ENCODE data around the gene GARIN5B. TPM values are rescaled to one million over a fixed set of nuclear protein-coding genes. Genes with fewer than 3 reads are reported as not detected.

GARIN5B gene
- total and polyA plus RNA-seq, 2 of the 13 experiments (the other 11 are each of a cell fraction or from before 2014, with no cell fraction given), result not detected

DNA sequence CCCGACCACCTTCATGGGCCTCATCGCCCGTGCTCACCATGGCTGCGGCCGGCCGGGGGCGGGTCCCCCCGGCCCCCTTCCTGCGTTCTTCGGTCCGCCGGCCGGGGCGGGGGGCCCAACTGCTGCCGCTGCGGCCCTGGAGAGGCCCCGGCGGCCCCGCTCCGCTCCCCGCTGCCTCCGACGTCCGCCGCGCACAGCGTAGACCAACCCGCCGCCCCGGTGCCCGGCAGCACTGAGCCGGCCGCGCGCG lies 44.4 kb upstream of the GARIN5B start, which contains the start of gene UBE2S (continued):
- 0 out of 2 replicates have a peak, but pooled peaks have one; percentile 18 for TF ChIP-seq RXRA (CRISPR knock-in tag; IDR thresholded peaks at IDR 0.05)
- TF ChIP-seq POLR2G (IDR thresholded peaks at IDR 0.05; ENCODE audit: low read depth, low read length), result peak; percentile 98
- peak; percentile 98 for TF ChIP-seq RBFOX2 (IDR thresholded peaks at IDR 0.05; ENCODE audit: low read depth, low read length)
- TF ChIP-seq PAX8 (CRISPR knock-in tag; IDR thresholded peaks at IDR 0.05; ENCODE audit: borderline replicate concordance), result 0 out of 2 replicates have a peak, but pooled peaks have one; percentile 57
- TF ChIP-seq, protein P1, sequence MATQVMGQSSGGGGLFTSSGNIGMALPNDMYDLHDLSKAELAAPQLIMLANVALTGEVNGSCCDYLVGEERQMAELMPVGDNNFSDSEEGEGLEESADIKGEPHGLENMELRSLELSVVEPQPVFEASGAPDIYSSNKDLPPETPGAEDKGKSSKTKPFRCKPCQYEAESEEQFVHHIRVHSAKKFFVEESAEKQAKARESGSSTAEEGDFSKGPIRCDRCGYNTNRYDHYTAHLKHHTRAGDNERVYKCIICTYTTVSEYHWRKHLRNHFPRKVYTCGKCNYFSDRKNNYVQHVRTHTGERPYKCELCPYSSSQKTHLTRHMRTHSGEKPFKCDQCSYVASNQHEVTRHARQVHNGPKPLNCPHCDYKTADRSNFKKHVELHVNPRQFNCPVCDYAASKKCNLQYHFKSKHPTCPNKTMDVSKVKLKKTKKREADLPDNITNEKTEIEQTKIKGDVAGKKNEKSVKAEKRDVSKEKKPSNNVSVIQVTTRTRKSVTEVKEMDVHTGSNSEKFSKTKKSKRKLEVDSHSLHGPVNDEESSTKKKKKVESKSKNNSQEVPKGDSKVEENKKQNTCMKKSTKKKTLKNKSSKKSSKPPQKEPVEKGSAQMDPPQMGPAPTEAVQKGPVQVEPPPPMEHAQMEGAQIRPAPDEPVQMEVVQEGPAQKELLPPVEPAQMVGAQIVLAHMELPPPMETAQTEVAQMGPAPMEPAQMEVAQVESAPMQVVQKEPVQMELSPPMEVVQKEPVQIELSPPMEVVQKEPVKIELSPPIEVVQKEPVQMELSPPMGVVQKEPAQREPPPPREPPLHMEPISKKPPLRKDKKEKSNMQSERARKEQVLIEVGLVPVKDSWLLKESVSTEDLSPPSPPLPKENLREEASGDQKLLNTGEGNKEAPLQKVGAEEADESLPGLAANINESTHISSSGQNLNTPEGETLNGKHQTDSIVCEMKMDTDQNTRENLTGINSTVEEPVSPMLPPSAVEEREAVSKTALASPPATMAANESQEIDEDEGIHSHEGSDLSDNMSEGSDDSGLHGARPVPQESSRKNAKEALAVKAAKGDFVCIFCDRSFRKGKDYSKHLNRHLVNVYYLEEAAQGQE (IDR thresholded peaks at IDR 0.05; ENCODE audit: borderline replicate concordance in 1 of 2, low read depth in 1 of 2, low read length in 2 of 2), result peak in 1 of 2 experiments; percentile 14; a peak in 1 of 4 replicates
- peak; percentile 73; the same call in 1 of the 2 replicates for TF ChIP-seq POLR2AphosphoS5 (IDR thresholded peaks at IDR 0.05; ENCODE audit: low read depth, low read length)
- 0 out of 2 replicates have a peak, but pooled peaks have one; percentile 23 for TF ChIP-seq MXD4 (CRISPR knock-in tag; IDR thresholded peaks at IDR 0.05)
- TF ChIP-seq, protein P2, sequence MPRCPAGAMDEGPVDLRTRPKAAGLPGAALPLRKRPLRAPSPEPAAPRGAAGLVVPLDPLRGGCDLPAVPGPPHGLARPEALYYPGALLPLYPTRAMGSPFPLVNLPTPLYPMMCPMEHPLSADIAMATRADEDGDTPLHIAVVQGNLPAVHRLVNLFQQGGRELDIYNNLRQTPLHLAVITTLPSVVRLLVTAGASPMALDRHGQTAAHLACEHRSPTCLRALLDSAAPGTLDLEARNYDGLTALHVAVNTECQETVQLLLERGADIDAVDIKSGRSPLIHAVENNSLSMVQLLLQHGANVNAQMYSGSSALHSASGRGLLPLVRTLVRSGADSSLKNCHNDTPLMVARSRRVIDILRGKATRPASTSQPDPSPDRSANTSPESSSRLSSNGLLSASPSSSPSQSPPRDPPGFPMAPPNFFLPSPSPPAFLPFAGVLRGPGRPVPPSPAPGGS (CRISPR knock-in tag; IDR thresholded peaks at IDR 0.05), result peak; percentile 39; the same call in 1 of the 2 replicates
